ENCODE data around the gene ZNF668.

Gene ZNF668

DNA sequence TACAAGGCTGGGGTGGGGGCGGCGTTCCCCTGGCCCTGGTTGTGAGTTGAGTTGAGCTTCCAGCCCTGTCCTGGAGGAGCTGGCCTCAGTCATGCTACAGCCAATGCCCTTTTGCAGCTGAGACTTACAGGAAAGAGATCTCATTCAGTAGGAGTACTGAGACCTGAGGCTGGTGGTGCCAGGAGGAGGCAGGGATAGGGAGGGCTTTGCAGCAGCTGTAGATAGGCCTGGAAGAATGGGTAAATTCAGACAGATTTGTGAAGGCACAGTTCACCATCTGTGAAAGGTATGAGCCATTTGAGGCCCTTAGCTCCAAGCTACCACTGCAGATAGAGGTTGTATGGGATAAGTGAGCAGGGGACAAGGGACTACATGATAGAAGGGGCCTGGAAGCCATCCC lies 35.0 kb downstream of the ZNF668 start:
- no peak for TF ChIP-seq GLIS3 (CRISPR knock-in tag; IDR thresholded peaks at IDR 0.05)
- no peak for TF ChIP-seq OSR1 (CRISPR knock-in tag; IDR thresholded peaks at IDR 0.05)
- TF ChIP-seq, protein P1, sequence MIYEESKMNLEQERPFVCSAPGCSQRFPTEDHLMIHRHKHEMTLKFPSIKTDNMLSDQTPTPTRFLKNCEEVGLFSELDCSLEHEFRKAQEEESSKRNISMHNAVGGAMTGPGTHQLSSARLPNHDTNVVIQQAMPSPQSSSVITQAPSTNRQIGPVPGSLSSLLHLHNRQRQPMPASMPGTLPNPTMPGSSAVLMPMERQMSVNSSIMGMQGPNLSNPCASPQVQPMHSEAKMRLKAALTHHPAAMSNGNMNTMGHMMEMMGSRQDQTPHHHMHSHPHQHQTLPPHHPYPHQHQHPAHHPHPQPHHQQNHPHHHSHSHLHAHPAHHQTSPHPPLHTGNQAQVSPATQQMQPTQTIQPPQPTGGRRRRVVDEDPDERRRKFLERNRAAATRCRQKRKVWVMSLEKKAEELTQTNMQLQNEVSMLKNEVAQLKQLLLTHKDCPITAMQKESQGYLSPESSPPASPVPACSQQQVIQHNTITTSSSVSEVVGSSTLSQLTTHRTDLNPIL (CRISPR knock-in tag; IDR thresholded peaks at IDR 0.05; ENCODE audit: low read depth) = no peak
- no peak for TF ChIP-seq SNAI2 (CRISPR knock-in tag; IDR thresholded peaks at IDR 0.05)
- TF ChIP-seq PPARA (CRISPR knock-in tag; IDR thresholded peaks at IDR 0.05; ENCODE audit: borderline replicate concordance) = no peak
- no peak for TF ChIP-seq TOX (CRISPR knock-in tag; IDR thresholded peaks at IDR 0.05; ENCODE audit: borderline replicate concordance)
- no peak for TF ChIP-seq ZNF8 (CRISPR knock-in tag; IDR thresholded peaks at IDR 0.05)
- no peak for TF ChIP-seq RARB (CRISPR knock-in tag; IDR thresholded peaks at IDR 0.05)
- ATAC-seq = no peak

DNA sequence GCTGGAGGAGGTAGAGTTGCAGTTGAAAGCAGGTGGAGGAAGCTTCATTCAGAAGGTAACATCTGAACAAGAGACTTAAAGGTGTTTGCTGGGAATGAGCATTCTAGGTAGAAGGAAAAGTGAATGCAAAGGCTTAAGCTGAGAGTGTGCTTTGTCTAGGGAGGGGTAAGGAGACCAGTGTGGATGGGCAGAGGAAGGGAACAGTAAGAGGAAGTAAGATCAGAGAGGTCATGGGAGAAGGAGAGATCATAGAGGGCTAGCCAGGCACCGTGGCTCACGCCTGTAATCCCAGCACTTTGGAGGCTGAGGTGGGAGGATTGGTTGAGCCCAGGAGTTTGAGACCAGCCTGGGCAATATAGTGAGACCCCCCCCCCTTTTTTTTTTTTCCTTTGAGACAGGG lies 37.3 kb downstream of the ZNF668 start:
- ATAC-seq = no peak
- no peak for TF ChIP-seq ZFP3 (CRISPR knock-in tag; IDR thresholded peaks at IDR 0.05)
- TF ChIP-seq GLIS3 (CRISPR knock-in tag; IDR thresholded peaks at IDR 0.05) = no peak
- TF ChIP-seq ISL1 (CRISPR knock-in tag; IDR thresholded peaks at IDR 0.05) = no peak
- TF ChIP-seq, protein P1 (CRISPR knock-in tag; IDR thresholded peaks at IDR 0.05; ENCODE audit: low read depth) = no peak
- TF ChIP-seq, protein P2, sequence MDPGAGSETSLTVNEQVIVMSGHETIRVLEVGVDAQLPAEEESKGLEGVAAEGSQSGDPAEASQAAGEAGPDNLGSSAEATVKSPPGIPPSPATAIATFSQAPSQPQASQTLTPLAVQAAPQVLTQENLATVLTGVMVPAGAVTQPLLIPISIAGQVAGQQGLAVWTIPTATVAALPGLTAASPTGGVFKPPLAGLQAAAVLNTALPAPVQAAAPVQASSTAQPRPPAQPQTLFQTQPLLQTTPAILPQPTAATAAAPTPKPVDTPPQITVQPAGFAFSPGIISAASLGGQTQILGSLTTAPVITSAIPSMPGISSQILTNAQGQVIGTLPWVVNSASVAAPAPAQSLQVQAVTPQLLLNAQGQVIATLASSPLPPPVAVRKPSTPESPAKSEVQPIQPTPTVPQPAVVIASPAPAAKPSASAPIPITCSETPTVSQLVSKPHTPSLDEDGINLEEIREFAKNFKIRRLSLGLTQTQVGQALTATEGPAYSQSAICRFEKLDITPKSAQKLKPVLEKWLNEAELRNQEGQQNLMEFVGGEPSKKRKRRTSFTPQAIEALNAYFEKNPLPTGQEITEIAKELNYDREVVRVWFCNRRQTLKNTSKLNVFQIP (CRISPR knock-in tag; IDR thresholded peaks at IDR 0.05; ENCODE audit: borderline replicate concordance, low read depth) = no peak
- TF ChIP-seq, protein P3, sequence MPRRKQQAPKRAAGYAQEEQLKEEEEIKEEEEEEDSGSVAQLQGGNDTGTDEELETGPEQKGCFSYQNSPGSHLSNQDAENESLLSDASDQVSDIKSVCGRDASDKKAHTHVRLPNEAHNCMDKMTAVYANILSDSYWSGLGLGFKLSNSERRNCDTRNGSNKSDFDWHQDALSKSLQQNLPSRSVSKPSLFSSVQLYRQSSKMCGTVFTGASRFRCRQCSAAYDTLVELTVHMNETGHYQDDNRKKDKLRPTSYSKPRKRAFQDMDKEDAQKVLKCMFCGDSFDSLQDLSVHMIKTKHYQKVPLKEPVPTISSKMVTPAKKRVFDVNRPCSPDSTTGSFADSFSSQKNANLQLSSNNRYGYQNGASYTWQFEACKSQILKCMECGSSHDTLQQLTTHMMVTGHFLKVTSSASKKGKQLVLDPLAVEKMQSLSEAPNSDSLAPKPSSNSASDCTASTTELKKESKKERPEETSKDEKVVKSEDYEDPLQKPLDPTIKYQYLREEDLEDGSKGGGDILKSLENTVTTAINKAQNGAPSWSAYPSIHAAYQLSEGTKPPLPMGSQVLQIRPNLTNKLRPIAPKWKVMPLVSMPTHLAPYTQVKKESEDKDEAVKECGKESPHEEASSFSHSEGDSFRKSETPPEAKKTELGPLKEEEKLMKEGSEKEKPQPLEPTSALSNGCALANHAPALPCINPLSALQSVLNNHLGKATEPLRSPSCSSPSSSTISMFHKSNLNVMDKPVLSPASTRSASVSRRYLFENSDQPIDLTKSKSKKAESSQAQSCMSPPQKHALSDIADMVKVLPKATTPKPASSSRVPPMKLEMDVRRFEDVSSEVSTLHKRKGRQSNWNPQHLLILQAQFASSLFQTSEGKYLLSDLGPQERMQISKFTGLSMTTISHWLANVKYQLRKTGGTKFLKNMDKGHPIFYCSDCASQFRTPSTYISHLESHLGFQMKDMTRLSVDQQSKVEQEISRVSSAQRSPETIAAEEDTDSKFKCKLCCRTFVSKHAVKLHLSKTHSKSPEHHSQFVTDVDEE (CRISPR knock-in tag; IDR thresholded peaks at IDR 0.05) = no peak
- TF ChIP-seq ESRRG (CRISPR knock-in tag; IDR thresholded peaks at IDR 0.05) = no peak
- no peak for TF ChIP-seq BACH2 (CRISPR knock-in tag; IDR thresholded peaks at IDR 0.05; ENCODE audit: borderline replicate concordance)
- TF ChIP-seq ARNTL (CRISPR knock-in tag; IDR thresholded peaks at IDR 0.05; ENCODE audit: borderline replicate concordance, low read depth) = no peak
- TF ChIP-seq, protein P4, sequence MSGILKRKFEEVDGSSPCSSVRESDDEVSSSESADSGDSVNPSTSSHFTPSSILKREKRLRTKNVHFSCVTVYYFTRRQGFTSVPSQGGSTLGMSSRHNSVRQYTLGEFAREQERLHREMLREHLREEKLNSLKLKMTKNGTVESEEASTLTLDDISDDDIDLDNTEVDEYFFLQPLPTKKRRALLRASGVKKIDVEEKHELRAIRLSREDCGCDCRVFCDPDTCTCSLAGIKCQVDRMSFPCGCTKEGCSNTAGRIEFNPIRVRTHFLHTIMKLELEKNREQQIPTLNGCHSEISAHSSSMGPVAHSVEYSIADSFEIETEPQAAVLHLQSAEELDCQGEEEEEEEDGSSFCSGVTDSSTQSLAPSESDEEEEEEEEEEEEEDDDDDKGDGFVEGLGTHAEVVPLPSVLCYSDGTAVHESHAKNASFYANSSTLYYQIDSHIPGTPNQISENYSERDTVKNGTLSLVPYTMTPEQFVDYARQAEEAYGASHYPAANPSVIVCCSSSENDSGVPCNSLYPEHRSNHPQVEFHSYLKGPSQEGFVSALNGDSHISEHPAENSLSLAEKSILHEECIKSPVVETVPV (CRISPR knock-in tag; IDR thresholded peaks at IDR 0.05) = no peak
- no peak for TF ChIP-seq CSDC2 (CRISPR knock-in tag; IDR thresholded peaks at IDR 0.05)
- TF ChIP-seq TCF4 (CRISPR knock-in tag; IDR thresholded peaks at IDR 0.05; ENCODE audit: borderline replicate concordance) = no peak
- TF ChIP-seq ZFP30 (CRISPR knock-in tag; IDR thresholded peaks at IDR 0.05) = no peak
- TF ChIP-seq SNAI2 (CRISPR knock-in tag; IDR thresholded peaks at IDR 0.05) = no peak
- TF ChIP-seq, protein P5, sequence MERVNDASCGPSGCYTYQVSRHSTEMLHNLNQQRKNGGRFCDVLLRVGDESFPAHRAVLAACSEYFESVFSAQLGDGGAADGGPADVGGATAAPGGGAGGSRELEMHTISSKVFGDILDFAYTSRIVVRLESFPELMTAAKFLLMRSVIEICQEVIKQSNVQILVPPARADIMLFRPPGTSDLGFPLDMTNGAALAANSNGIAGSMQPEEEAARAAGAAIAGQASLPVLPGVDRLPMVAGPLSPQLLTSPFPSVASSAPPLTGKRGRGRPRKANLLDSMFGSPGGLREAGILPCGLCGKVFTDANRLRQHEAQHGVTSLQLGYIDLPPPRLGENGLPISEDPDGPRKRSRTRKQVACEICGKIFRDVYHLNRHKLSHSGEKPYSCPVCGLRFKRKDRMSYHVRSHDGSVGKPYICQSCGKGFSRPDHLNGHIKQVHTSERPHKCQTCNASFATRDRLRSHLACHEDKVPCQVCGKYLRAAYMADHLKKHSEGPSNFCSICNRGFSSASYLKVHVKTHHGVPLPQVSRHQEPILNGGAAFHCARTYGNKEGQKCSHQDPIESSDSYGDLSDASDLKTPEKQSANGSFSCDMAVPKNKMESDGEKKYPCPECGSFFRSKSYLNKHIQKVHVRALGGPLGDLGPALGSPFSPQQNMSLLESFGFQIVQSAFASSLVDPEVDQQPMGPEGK (CRISPR knock-in tag; IDR thresholded peaks at IDR 0.05; ENCODE audit: borderline replicate concordance) = no peak
- TF ChIP-seq OSR1 (CRISPR knock-in tag; IDR thresholded peaks at IDR 0.05) = no peak
- no peak for TF ChIP-seq ZNF565 (CRISPR knock-in tag; conservative IDR thresholded peaks at IDR 0.05; ENCODE audit: low read depth)
